ENCODE data around the gene SLC25A33.

SLC25A33 gene

GRCh38 chr1:9530320-9530719, 8.9 kb upstream of the SLC25A33 start:
- H3K4me3 ChIP-seq (ENCODE audit: low read depth, low read length) = no peak overlapping the region
- no peak for TF ChIP-seq CTCF (IDR thresholded peaks at IDR 0.05; ENCODE audit: low read depth, low read length)

GRCh38 chr1:9534953-9535352, 4.3 kb upstream of the SLC25A33 start:
- no peak for TF ChIP-seq CTCF (IDR thresholded peaks at IDR 0.05; ENCODE audit: low read depth, low read length)
- H3K4me3 ChIP-seq (ENCODE audit: low read depth, low read length) = no peak overlapping the region

DNA sequence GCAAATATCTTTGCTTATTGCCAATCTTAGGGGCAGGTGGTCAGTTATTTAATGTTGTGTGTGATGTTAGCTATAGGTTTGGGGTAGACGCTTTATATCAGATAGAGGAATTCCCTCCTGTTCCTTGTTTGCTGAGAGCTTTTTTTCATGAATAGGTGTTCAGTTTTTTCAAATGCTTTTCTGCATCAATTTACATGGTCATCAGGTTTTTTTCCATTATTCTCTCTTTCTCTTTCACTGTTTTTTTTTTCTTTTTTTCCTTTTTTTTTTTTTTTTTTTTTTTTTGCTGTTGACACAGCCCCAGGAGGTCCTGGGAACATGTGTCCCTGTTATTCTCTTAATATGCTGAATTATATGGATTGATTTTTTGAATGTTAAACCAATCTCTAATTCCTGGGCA, 3.0 kb upstream of the SLC25A33 start:
- TF ChIP-seq CTCF (IDR thresholded peaks at IDR 0.05; ENCODE audit: low read depth, low read length) = no peak
- H3K4me3 ChIP-seq (ENCODE audit: low read depth, low read length) = no peak overlapping the region

- H3K4me3 ChIP-seq (ENCODE audit: low read depth, low read length) = no peak overlapping the region
- TF ChIP-seq CTCF (IDR thresholded peaks at IDR 0.05; ENCODE audit: low read depth, low read length) = no peak
Measured at GRCh38 chr1:9537863-9538668, 1.2 kb upstream of the SLC25A33 start.

GRCh38 chr1:9538669-9539164, 548 bp upstream of the SLC25A33 start:
- H3K4me3 ChIP-seq (ENCODE audit: low read depth, low read length) = no peak overlapping the region
- TF ChIP-seq CTCF (IDR thresholded peaks at IDR 0.05; ENCODE audit: low read depth, low read length) = no peak

GRCh38 chr1:9539829-9540550, 725 bp downstream of the SLC25A33 start:
- TF ChIP-seq CTCF (IDR thresholded peaks at IDR 0.05; ENCODE audit: low read depth, low read length) = no peak
- H3K4me3 ChIP-seq (ENCODE audit: low read depth, low read length) = peak overlapping the region; percentile 74

DNA sequence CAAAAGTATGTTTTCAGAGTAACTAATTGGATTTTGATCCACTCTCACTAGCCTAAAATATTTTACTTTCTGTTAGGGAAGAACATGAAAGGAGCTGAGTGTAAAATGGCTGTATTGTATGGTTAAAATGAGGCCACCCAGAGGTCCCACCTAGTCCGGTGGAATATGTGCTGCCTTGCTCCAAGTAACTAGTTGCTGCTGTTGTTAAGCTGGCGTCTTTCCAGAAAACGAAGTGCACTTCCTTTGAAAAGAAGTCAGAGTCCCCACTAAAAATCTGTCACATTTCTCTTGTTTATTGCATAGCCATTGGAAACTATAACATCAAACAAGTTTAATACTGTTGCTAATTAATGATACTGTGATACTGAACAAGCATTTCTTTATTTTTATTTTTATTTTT, 3.2 kb downstream of the SLC25A33 start:
- no peak for TF ChIP-seq CTCF (IDR thresholded peaks at IDR 0.05; ENCODE audit: low read depth, low read length)
- H3K4me3 ChIP-seq (ENCODE audit: low read depth, low read length) = no peak overlapping the region
